Superior temporal gyrus (tissue), 1 donor: ENCODE results near the gene CDS2.
A peak's percentile ranks its signal among the peaks of the same experiment; 100 is the strongest.

Experiments
- DNase-seq: peaks from one replicate; pipeline ENCODE4 v3.0.0-alpha.2; 2016; ENCODE audit errors: extremely low spot score

The CDS2 gene

DNA sequence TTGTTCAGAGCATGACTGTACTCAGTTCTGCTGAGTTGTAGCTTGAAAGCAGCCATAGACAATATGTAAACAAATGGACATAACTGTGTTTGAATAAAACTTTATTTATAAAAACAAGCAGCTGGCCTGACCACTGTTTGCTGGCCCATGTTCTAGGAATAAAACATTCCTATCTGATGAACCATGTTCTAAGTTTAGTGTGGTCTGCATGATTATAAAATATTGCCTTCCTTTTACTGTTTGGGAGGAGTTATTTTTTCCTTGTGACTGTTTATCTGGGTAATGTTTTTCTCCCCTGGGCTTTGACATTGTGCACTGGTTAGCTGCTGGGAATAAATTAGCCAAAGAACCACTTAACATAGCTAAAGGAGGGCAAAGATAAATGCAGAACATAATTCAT is 55.1 kb downstream of the CDS2 start:
- no peak for DNase-seq

DNA sequence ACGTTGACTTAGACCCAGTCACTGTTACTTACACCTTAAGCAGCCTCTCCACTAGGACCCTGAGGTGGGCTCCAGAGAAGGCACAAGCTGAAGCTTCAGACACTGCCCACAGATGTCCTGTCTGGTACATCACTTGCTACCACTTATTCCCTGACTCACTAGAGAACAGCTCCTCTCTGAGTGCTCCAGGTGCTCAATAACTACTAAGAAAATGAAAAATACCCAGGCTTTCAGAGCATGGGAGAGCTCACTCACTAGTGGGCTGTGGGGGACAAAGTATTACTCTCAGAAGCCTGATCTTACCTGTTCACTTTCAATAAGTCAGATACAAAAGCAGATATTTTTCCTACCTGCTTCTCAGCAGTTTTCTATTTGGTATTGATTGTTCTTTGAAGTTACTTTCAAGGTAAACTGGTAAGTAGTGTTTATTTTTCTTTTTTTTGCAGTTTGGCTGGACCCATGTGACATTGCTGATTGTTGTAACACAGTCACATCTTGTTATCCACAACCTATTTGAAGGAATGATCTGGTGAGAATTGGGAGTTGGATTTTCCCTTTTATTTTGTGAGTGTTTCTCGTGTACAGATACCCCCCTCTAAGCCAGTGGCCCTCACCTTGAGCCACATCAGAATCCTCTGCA is 55.9 kb downstream of the CDS2 start:
- no peak for DNase-seq

DNA sequence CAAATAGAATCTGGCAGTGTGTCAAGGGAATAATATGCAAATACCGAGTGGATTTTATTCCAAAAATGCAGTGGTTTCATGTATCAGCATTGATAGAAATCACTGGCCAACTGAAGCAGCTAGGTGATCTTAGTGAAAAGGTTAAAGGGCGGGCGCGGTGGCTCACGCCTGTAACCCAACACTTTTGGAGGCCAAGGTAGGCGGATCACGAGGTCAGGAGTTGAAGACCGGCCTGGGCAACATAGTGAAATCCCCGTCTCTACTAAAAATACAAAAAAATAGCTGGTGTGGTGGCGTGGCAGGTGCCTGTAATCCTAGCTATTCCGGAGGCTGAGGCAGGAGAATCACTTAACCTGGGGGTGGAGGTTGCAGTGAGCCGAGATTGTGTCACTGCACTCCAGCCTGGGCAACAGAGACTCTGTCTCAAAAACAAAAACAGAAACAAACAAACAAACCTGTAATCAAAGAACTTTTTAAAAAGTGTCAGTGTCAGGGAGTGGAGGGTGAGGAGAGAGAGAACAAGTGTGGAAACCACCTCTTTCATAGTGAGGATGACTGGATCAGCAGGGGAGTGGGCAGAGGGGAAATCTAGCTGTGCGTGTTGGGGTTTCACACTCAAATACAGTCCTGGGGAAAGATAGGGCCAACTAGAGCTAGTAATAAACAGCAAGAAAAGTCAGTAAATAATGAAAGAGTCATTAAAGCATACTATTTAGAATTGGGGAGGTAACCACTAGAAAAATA is 57.1 kb downstream of the CDS2 start:
- DNase-seq, result no peak

DNA sequence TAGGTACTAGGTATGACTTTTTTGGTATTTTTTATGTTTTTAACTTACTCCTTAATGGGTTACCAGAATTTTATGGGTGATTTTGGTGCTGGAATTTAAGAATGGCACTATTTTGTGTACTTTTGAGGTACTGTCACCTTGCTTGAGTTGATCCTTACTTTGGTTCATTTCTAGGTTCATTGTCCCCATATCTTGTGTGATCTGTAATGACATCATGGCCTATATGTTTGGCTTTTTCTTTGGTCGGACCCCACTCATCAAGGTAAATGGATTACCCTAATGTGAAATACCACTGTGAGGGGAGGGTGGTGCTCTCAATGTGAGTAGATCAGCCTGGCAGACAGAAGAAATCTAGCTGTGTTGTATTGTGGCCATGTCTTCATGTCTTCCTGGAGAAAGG is 57.9 kb downstream of the CDS2 start:
- DNase-seq, result no peak

DNA sequence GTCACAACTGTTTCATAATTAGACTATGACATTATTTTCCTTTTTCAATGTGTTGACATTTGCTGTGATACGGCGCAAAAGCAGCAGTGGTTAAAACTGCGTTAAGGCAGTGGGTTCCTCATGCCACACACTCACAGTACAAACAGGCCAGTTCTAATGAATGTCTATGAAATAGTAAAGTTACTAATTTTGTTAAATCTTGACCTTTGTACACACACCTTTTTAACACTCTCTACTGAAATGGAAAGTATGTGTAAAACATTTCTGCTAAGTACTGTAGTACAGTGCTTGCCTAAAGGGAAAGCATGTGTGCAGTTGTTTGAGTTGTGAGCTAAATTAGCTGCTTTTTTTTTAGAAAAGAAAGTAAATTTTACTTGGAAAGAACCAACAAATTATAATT is 60.3 kb downstream of the CDS2 start:
- DNase-seq, result no peak

DNA sequence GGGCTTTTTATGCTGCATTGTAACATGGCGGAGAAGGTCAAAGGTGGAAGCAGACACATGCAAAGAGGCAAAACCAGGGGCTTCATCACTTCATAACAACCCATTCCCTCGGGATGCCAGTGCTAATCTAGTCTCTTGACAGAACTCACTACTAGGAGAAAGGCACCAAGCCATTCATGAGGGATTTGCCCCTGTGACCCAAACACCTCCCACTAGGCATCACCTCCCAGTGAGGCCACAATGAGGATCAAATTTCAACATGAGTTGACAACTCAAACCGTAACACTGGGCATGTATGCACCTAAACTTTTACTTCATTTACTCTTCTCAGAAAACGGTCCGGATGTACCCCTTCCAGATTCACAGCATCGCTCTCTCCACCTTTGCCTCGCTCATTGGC is 61.9 kb downstream of the CDS2 start:
- no peak for DNase-seq

DNA sequence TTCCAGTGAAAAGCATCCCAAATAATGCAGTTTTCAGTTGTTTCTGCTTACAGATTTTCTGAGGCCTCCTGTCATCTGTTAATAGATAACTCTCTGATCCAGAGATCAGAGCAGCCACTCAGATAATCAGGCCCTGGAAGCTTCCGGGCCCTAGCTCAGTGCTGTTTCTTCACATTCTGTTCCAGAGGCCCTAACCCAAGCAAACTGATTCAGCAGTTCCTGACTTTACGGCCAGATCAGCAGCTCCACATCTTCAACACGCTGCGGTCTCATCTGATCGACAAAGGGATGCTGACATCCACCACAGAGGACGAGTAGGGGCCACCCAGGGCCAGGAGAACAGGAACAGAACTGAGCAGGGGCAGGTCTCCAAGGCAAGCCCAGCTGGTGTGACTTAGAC is 63.1 kb downstream of the CDS2 start:
- DNase-seq, result no peak

DNA sequence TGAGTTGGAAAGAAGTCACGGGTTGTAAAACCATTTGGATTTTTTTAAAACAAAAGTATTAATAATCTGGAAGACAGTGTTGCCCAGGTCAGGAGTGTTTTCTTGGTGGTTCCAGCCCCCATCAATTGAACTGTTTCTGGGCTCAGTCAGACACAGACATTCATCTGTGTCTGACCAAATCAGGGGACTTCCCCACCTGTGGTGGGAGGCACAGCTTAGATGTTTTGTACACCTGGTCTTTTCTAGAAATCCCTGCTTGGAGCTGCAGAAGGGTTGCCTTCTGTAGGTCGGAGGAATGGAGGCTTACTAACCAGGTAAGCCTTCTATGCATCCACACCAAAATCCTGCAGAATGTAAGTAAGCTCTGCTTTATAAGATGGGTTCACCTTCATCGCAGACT is 63.6 kb downstream of the CDS2 start:
- no peak for DNase-seq

DNA sequence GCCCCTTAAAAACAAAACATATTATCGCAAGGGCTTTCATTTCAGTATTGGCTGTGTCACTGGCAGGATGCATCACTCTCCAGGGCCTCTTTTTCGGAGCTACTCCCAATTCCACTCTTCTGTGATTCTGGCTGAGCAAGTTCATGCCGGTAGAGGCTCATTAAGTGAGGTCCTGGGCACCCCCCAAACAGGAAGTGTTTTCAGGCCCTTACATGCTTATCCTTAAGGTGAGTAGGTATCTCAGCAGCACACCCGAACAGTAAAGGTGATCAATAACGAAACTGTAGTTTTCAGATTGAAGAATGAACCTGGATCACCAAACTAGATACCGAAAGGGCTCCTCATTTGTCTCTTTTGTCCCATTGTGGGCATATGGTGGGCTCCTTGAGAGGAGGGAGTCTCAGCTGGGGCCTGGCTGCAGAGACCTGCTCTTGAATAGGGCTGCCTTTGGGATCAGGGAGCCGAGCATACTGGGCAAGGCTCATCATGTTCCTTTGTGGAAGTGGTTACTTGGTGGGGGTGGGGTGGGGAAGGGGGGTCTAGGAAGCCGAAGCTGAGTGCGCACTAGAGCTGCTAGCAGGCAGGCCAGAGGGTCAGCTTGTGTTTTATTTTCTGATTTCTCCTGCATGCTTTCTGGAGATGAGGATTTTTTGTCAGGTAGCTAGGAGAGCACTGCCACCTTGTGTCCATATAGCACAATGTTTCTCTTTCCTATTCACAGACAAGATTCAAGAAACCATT is 65.2 kb downstream of the CDS2 start:
- peak; percentile 93 for DNase-seq

DNA sequence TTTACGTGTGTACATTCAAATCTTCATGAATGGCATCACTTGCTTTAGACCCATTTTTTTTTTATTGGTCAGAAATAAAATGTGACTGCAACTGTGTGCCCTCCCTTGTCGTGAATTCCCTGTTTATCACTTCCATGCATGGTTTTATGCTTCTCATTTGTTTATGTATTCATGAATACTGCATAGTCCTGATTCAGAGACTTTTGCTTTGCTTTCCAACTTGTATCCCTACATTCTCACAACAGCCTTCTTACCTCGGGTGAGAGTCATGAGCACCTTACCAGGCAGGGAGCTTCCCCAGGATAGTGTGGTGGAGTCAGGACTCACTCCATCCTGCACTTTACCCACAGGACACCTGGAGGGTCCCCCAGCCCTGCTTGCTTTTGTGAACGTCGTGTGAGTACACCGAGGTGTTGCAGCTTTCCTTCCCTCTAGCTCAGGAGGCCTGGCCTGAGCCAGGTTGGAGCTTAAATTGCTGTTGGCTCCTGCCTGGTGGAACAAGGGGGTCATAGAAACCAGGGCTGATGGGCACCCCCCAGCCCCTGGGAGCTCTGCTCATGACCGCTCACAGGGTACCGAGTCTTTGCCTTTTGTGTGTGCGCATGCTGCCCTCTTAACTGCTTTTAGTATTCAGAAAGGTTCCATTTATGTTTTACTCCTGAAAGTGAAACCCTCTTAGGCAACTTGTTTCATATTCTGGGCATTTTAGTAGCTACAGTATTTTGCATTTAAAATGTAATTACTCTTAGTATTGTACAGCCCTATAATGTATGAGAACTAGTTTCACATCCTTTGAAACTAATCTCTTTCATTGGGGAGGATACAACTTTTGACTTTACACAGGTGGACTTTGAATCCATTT is 66.0 kb downstream of the CDS2 start:
- DNase-seq, result no peak

DNA sequence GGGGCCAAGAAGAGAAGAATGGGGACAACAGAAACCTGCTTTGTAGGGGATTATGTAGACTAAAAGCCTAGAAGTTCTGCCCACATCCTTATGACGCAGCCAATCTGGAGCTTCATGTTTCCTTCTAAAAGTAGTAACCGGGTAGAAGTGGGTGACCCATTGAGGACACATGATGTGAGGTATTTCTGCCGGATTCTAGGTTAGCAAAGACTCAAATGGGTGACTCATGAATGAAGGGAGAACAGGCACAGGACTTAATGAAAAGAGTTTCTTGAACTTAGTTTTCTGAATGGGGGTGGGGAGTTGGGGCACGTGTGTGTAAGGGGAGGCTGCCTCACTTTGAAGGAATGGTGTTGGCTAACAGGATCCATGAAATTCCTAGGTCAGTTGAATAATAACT is 68.8 kb downstream of the CDS2 start:
- DNase-seq, result no peak

DNA sequence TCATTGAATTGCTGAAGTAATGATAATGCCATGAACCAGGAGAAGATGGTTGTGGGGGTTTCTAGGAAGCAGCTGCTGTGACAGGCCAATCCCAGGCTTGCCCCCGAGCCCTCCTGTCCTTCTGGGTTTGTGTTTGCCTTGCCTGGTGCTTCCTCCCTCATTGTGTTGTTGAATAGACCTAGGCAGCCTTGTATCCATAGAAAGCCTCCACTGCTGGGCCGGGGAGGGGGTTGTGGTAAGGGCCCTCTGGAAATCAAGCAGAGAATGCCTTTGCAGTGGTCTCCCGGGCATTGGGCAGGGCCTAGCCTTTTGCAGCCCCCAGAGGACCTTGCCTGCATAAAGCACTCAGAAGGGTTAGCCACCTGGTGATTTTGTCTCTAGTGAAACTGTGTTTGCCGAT is 69.3 kb downstream of the CDS2 start:
- DNase-seq, result no peak

DNA sequence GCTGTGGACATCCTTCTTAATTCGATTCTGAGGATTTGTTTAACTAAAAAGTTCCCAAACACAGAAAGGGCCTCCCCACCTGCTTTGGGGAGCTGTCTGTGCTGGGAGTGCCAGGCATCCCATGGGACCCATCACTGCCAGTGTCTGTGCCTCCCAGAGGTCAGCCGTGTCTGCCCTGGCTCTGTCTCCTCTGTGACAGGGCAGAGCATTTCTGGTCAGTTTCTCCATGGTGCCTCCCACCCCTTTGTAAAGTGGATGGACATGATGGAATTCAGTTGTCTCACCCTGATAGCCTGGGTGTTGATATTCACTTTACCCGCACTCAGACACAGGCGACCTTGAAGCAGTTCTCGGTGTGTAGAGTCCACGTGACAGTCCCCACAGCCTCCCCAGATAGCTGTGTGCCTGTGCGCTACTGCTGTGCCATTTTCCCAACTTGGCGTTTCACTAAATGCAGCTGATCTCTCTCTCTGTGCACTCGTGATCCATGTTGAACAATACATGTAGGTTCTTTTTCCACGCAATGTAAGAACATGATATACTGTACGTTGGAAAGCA is 70.5 kb downstream of the CDS2 start:
- DNase-seq, result no peak

DNA sequence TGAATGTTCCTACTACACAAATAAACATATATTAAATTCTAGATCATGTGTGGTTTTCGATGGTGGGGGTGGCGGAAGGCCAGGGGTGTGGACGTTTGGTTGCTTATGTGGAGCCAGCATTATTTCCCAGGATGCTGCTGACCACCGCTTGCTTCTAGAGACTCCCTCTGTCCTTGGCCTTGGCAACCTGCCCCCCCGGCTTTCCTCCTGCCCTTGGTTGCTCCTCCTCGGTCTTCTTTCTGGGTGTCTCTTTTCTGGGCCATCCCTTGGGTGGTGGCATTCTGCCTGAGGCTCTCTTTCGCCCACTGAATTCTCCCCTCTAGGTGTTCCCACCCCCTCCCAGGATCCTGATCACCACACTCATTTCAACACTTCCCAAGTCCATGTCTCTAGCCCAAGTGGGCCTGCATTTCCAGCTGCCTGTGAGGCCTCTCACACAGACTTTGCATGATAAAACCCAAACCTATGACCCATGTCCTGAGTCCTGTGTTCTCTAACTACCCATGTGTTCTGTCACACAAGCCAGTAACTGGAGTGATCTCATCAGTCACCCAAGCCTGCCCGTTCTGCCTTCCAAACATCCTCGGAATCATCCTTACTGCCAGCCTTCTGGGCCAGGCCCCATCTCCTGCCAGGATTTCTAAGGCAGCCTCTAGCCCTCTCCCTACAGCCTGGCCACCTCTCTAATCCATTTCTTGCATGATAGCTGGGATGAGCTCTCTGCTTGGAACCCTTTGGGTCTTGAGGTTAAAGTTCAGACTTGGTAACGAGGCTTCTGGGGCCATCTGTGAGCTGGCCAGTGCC is 71.2 kb downstream of the CDS2 start:
- DNase-seq, result no peak

DNA sequence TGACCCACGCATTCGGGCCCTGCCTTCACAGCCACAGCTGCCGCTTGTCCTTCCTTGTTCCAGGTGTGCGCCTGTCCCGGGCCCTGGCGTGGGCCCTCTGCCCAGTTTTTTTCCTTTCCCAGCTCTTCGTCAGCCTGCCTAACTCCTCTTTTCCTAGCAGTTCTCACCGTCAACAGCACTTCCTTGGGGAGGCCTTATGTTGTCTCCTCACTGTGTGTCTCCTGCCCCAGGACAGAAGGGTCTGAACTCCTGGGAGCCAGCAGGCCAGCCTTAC is 71.8 kb downstream of the CDS2 start:
- no peak for DNase-seq

DNA sequence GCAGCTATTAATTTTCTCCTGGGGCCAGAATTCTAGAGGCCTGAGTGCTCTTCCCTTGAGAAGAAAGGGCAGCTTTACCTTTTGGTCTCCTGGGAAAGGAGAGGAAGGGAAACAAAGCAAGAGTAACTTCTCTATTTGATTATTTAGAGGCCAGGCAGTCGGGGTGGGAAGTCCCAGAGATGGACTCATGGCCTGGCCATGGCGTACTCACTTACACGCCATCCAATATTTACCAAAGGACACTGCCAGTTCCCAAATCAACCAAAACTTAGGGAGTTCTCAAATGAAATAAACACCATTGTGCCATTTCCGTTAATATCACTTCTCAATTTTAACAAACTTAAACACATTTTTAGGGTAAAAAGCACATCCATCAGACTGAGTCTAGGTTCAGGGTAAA is 76.6 kb downstream of the CDS2 start:
- DNase-seq, result no peak

DNA sequence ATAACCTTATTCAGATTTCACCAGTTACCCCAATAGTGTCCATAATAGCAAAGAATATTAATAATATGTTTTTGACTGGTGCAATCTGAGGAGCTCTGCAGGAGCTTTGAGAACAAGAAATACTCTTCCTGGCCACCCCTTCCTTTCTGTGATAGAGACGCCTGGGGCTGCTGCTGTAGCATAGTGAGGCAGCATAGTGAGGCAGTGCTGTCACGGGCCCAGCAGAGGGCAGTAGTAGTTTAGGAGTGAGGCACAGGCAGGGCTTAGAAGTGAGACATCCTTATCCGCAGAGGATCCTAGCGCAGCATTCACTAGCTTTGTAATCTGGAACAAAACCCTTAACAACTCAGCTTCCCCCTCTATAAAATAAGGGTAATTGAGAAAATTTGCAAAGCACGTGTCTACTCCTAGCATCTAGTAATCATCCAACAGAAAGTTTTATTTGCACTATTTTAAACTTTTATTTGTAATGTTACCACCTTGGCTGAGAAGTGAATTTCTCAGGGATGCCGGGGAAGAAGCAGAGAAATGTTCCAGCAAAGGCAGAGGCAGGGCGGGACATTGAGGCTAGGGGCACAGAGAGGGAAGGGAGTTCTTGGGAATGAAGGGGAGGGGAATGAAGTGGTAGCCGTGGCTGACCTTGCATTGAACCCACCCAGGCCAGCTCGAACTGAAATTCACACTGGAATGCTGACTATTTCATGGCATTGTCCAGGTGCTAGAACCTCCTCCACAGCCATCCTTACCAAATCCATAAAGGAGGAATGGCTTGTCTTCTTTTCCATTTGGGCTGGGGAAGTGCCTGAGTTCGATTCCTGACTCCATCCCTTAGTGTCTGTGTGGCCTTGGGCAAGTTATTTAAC is 78.8 kb downstream of the CDS2 start:
- peak; percentile 94 for DNase-seq

DNA sequence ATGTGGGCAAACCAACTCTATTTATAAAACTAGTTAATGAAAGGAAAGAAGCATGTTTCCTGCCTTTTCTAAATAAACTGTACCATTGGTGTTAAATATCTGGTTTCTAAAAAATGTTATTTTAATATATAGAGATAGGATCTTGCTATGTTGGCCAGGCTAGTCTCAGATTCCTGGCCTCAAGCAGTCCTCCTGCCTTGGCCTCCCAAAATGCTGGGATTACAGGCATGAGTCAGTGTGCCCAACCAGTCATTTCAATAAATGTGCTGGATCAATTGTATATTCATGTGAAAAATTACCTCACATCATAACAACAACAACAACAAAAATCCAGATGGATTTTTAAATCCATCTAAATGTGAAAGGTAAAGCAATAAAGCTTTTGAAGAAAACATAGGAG is 80.3 kb downstream of the CDS2 start:
- DNase-seq, result no peak

DNA sequence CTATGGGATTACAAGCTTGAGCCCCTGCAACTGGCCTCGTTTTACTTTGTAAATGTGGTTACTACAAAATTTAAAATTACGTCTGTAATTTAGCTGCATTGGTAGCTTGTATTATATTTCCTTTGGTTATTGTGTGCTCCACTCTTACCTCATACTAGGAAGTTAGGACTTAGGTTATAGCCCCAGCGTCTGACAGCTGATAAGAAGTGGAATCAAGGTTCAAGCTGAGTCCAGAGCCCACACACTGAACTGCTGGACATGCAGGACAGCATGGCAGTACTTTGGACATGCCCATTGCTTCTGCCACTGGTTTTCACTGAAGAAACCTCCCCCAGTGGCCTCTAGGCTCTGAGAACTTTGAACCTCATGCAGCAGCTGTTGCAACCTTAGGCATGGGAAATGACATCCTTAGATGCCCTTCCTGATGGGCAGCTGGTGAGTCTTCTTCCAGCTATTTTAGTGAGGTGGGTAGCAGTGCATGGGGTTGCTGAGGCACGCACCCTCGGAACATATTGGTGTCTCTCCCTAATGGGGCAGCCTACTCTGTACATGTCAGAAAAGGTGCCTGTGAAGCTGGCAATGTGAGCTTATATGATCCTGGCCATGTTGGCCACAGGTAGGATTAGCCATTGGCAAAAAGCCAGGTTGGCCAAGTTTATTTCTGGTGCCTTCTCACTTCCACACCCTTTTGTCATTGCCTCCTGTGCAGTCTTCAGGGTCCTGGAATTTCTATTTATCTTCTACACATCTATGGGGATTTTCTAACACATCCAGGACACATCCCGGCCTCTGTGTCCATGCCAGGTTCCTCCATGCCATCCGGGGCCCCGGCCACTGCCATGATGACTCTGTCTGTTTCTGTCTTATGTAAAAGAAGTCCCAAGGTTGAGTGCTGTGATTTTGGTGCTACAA is 85.3 kb downstream of the CDS2 start:
- no peak for DNase-seq
